T-helper 2 cell treated with Interferon-gamma antibody and Interleukin-4, amounts not matched to agents 100 ng/mL and 5 ng/mL, for 36 hours (primary cell): Measurements from ENCODE around the gene UGT2B11. TPM values are rescaled to one million over a fixed set of nuclear protein-coding genes. Genes with fewer than 3 reads are reported as not detected.
"Not testable (repeated sequence)": the region's sequence is repeated elsewhere in the genome, so short reads cannot be mapped to it uniquely, and the experiment has no call there.

Source experiments
- intact Hi-C: fragments of 100-400 bp; cut with micrococcal nuclease; formaldehyde crosslinking; loops from one replicate; pipeline ENCODE4 v1.15.1; 2023
- total RNA-seq: library from RNA; stranded (reverse); gene quantifications from 2 replicates; pipeline ENCODE4 v1.2.3, GENCODE V29; 2022

Gene UGT2B11
- total RNA-seq, result not detected in 2 replicates

DNA sequence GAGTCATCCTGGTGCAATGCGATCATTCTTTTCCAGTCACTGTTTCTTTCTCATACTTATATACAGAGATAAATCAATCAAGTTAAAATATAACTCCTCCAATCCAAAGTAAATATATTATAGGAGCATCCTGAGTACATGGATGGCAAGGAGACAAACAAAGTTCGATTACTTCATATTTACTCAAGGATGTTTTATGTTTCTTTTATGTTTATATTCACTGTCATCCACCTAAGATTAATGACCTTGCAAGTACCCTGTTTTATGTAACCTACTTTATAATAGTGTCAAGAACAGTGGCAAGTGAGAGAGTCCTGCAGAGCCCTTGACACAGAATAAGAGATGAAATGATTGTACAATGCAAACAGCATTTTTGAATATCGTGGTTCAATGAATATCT, at the start of gene UGT2B11:
UGT2B11 (minus strand) TSS at position 33 of the 400 bp plus-strand sequence; CDS start at position 7, 26 bp downstream.
- intact Hi-C loops, result no loop called here

DNA sequence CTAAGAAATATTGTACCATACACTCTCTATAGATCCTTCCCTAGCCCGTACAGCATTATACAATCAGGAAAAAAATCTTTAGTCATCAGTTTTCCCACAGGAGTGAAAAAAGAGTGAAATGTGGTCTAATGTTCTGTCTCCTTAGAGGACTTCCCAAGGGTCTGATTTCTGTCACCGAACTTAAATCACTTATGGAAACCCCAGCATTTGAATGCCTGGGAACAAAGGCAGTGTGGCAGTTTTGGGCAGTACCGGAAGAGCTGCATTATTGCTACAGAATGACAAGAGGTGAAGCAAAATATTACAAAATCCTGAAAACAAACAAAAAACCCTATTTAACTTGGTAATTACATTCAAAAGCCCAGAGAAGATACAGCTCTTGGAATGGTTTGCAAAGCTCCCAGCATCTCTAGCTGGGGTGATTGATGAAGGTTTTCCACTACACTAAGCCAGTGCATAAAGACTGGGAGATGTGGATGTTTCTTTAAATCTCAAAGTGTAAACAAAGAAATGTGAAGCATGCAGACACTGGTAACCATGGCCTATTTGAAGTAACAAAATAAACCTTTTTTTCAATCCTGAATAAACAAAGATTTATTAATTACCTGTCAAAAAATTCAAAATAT, 38.7 kb upstream of the UGT2B11 start:
- intact Hi-C loops, result not testable (repeated sequence)

DNA sequence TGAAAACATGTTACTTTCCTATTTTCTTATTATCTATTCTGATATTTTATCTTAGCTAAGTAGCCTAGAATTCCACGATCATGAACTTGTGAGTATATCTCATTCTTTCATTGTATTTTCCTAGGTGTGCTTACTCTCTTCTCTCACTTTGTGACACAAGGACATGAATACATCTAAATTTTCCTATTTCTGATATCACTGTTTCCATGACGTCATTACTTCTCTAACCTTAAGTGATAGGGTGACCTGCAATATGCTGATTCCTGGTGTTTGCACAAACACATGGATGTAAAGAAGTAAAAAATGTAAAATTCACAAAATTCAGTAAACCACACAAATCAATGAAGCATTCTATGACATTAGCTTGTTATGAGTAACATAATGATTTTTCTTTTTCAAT, 36.3 kb upstream of the UGT2B11 start:
- intact Hi-C loops, result not testable (repeated sequence)

DNA sequence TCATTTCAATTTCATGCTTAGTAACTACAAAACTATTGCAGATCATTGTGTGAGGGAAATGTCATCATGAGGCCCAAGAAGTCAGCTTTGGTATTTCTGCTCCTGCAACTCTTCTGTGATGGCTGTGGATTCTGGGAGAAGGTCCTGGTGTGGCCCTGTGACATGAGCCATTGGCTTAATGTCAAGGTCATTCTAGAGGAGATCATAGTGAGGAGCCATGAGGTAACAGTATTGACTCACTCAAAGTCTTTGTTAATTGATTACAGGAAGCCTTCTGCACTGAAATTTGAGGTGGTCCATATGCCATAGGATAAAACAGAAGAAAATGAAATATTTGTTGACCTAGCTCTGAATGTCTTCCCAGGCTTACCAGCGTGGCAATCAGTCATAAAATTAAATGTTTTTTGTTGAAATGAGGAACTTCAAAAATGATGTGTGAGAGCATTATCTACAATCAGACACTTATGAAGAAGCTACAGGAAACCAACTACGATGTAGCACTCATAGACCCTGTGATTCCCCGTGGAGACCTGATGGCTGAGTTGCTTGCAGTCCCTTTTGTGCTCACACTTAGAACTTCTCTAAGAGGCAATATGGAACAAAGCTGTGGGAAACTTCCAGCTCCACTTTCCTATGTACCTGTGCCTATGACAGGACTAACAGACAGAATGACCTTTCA, 28.2 kb upstream of the UGT2B11 start:
- intact Hi-C loops, result not testable (repeated sequence)

DNA sequence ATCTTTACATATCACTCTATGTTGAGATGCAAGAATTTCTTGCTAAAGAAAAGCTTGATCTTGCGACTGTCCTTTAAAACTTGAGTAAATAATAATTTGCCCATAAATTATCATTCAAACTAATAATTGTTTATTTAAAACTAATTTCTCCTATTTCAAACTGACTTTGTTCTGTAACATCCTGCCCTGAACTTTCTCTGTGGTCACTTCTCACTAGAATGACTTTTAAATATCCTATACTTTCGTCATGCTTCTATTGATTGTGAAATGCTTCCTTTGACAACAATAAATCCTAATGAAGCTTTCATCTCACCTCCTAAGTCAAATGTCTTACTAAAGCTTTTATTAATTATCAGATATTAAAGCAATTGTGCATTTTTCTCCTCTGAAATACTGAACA, 27.2 kb upstream of the UGT2B11 start:
- intact Hi-C loops, result not testable (repeated sequence)

DNA sequence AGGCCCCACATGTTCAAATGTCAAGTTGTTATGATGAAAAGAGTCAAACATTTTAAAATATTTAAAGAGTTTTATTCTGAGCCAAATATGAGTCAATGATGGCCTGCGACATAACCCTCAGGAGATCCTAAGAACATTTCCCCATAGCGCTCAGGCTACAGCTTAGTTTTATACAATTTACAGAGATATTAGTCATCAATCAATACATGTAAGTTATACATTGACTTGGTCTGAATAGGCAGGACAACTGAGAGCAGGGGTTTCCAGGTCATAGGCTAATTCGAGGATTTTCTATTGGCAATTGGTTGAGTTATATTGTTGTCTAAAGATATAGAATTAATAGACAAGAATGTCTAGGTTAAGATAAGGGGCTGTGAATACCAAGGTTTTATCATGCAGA, 26.2 kb upstream of the UGT2B11 start:
- intact Hi-C loops, result not testable (repeated sequence)

DNA sequence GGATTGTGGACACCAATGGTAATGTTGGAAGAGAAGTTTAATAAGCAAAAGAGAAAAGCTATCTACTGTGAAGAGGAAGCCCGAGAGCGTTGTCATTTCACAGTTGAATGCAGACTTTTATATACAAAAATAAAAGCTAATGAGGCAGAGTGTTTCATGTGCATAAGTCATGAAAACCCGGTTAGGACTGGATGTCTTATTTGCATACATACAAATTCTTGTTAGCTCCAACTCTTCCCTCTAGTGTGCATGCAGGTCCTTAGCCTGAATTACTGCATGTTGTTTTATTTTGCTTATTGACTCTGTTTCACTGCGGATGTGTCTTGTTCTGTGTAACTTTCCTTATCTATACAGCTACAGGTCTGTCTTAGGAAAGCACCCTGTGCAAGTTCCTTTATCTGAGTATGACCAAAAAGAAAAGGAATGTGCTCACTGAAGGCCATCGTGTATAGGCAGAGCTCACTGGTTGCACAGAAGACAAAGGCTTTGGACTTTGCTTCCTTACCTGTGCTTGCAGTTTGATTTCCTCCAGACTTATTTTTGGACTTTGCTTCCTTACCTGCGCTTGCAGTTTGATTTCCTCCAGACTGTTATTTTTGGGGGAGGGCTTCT, 25.1 kb upstream of the UGT2B11 start:
- intact Hi-C loops, result no loop called here

DNA sequence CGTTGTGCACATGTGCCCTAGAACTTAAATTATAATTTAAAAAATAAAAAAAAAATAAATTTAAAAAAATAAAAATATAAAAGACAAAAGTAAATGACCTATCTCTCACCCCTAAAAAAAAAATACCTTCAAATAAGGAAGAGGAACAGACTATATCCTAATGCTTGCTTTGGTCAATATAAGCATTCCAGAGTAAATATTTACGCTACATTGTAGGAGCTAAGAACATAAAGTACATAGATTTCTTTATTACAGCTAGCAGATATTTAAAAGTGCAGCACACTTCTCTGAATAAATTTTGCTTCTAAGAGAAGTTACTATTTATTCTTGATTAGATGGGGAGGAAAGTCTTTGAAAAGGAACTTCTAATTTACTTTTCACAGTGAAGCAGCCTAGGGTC, 24.5 kb upstream of the UGT2B11 start:
- intact Hi-C loops, result no loop called here

DNA sequence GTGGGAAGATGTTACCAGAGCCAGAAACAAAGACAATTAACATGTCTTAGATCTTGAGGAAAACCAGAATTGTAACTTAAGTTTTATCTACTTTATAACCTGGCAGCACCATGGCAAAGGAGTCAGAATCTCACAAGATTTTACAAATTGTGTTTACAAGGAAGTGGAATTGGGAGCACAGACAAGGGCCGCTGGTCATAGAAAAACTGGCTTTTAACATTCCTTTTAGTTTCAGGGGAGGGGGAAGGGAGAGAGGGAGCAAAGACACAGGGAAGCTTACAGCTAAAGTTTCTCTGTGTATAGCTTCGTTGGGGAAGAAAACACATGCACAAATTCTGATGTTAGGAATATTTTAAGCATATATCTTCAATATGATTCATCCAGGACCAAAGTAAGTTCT, 10.3 kb upstream of the UGT2B11 start:
- intact Hi-C loops, result loop anchor here (5.0 kb wide), 1 partner anchor 157 kb away; no protein-coding TSS in a partner anchor

DNA sequence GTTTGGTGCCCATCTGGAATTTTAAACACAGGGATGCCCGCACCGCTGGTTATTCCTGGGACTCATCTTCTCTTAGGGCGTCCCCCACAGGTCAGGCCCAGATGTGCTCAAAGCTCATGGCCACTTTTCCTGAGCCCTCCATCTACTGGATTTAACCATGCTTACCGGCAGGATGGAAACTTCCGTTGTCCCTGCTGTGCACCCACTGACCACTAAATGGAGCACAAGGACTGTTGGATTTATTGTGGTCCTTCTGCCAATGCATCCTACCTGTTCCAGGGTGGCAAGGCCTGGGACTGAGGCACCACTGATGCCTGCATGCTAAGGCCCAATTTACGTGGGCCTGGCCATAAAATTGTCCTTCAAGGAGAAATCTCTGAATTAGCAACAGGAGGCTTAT, 8.7 kb upstream of the UGT2B11 start:
- intact Hi-C loops, result loop anchor here (5.0 kb wide), 1 partner anchor 159 kb away; no protein-coding TSS in a partner anchor

DNA sequence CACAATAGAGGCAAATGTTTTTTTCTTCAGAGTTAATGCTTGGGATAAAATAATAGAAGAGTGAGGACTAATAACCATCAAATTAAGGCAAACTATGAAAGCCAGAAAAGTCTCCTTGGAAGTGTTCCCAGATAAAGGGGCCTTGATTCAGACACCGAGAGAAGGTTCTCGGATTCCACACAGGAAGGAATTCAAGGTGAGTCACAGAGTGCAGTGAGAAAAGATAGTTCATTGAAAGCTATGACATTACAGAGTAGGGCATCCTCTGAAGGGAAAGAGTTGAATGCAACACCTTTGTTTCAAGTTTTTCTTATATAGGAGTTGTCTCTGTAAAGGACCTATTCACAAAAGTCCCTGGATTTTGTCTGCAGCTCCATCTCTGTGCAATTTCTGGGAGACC, 3.9 kb upstream of the UGT2B11 start:
- intact Hi-C loops, result not testable (repeated sequence)

DNA sequence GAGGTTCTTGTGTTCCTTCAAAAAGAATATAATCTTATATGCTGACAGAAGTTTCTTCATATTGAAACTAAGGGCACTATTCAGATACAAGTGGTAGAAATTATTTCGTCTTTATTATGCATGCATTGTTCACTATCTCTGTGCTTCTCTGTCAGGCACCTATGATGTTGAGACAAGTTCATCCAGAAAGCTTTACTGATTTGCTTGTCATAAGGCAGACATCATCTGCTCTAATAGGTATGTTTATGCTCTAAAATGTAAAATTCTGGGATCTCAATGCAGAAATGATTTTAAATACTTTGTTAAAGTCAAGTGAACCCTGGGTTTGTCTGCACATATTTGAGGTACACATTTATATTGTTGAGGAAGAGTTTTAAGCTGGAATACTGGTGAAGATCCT, 3.6 kb downstream of the UGT2B11 start:
- intact Hi-C loops, result no loop called here

DNA sequence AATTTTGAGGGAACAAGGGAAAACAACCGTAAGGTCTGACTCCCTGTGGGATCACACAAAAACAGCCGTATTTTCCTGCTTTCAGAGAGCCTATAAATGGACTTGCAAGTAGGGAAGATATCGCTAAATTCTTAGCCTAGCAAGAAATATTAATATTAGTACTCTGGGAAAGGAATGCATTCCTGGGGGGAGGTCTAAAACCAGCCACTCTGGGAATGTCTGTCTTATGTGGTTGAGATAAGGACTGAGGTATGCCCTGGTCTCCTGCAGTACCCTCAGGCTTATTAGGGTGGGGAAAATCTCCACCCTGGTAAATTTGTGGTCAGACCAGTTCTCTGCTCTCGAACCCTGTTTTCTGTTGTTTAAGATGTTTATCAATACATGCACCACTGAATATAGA, 16.0 kb downstream of the UGT2B11 start:
- intact Hi-C loops, result not testable (repeated sequence)

DNA sequence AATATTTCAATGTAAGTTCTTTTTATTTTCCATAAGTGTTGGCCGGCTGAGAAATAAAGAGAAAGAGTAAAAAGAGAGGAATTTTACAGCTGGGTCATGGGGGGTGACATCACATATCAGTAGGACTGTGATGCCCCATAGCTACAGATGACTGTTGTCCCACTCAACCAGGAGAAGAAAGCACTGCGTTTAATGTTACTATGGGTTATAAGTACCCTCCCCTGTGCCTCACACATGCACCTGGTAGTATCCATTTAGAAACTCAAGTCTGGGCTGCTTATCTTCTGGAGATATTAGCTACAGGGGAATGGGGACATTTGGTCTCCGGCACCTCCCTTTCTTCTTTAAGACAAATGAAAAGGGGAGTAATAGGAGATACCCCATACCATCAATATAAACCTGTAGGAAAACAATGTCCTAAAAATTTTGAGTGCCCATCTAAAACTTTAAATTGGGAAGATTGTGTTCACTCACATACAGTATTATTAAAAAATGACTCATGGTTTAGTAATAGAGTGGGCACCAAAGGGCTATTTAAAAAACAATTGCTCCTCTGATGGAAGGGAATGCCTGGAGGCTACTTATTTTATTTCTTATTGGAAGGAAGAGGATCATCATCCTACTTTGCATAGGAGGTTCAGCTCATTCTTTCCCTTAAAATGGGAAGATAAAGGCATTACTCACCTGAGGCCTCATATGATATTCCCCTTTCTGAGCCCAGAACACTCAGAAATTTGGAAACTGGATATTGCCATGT, 18.2 kb downstream of the UGT2B11 start:
- intact Hi-C loops, result no loop called here

DNA sequence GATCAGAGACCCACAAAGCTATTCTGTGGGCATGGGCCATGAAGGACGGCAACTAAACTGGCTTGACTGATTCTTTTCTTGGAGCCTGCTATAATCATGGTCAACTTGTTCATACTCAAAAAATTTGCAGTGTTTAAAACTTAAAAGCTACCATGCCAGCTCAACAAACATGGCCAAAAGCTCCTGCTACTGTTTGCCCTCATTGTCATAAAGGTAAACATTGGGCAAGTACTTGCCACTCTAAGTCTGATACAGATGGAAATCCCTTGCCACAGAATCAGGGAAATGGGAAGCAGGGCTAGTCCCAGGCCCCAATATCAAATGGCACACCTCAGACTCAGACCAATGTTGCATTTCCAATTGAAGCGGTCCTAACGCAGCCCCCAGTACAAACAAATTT, 20.4 kb downstream of the UGT2B11 start:
- intact Hi-C loops, result no loop called here

DNA sequence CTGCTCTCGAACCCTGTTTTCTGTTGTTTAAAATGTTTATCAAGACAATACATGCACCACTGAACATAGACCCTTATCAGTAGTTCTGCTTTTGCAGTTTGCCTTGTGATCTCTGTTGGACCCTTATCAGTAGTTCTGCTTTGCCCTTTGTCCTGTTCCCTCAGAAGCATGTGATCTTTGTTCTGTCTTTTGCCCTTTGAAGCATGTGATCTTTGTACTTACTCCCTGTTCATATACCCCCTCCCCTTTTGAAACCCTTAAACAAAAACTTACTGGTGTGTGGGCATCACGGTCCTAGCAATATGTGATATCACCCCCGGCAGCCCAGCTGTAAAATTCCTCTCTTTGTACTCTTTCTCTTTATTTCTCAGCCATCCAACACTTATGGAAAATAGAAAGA, 22.6 kb downstream of the UGT2B11 start:
- intact Hi-C loops, result not testable (repeated sequence)

DNA sequence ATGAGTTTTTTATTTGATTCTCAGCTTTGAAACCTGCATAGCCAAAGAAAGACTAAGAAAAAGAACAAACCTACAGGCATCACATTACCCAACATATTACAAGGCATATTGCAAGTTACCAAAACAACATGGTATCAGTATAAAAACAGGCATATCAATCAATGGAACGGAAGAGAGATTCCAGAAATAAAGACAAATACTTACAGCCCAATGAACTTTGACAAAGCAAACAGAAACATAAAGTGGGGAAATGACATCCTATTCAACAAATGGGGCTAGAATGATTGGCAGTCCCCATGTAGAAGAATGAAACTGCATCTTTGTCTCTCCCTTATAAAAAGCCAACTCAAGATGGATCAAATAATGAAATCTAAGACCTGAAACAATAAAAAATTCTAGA, 23.9 kb downstream of the UGT2B11 start:
- intact Hi-C loops, result not testable (repeated sequence)

DNA sequence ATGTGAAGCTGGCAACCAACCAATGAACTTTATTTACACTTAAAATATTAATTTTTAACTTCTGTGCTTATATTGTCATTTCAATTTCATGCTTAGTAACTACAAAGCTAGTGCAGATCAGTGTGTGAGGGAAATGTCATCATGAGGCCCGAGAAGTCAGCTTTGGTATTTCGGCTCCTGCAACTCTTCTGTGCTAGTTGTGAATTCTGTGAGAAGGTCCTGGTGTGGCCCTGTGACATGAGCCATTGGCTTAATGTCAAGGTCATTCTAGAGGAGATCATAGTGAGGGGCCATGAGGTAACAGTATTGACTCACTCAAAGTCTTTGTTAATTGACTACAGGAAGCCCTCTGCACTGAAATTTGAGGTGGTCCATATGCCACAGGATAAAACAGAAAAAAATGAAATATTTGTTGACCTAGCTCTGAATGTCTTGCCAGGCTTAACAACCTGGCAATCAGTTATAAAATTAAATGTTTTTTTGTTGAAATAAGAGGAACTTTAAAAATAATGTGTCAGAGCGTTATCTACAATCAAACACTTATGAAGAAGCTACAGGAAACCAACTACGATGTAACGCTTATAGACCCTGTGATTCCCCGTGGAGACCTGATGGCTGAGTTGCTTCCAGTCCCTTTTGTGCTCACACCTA, 32.9 kb downstream of the UGT2B11 start:
- intact Hi-C loops, result not testable (repeated sequence)

DNA sequence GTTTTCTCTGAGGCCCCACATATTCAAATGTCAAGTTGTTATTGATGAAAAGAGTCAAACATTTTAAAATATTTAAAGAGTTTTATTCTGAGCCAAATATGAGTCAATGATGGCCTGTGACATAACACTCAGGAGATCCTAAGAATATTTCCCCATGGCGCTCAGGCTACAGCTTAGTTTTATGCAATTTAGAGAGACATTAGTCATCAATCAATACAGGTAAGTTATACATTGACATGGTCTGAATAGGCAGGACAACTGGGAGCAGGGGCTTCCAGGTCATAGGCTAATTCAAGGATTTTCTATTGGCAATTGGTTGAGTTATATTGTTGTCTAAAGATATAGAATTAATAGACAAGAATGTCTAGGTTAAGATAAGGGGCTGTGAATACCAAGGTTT, 34.7 kb downstream of the UGT2B11 start:
- intact Hi-C loops, result not testable (repeated sequence)

DNA sequence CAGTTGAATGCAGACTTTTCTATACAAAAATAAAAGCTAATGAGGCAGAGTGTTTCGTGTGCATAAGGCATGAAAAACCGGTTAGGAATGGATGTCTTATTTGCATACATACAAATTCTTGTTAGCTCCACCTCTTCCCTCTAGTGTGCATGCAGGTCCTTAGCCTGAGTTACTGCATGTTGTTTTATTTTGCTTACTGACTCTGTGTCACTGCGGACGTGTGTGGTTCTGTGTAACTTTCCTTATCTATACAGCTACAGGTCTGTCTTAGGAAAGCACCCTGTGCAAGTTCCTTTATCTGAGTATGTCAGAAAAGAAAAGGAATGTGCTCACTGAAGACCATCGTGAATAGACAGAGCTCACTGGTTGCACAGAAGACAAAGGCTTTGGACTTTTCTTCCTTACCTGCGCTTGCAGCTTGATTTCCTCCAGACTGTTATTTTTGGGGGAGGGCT, 35.8 kb downstream of the UGT2B11 start:
- intact Hi-C loops, result not testable (repeated sequence)
